ENCODE data around the gene TLE4.

DNA sequence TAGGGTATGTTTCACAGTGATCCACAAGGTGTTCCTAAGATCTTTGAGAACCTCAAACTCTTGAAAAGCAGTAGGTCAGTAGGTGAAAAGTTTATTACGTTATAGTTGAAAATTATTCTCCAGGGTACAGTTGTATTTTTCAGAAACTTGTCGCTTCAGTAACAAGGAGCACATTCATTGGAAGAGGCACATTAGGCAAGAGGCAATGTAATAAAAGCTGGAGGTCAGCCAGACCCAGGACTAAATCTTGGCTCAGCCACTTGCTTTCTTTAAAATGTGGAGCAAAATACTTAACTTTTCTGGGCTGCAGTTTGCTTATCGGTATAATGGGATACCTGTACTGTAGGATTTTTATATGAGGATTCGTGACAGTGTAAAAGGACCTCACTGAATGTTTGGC lies 45.6 kb downstream of the TLE4 start:
- no peak for TF ChIP-seq CTCF (IDR thresholded peaks at IDR 0.05)
- TF ChIP-seq EZH2phosphoT487 (IDR thresholded peaks at IDR 0.05; ENCODE audit: borderline replicate concordance, low read depth) = no peak

Data from SK-N-SH (cell line).